AG09309 (cell line): ENCODE results near the gene ANO9.
"Not testable (repeated sequence)": the region's sequence is repeated elsewhere in the genome, so short reads cannot be mapped to it uniquely, and the experiment has no call there.

Experiments
- DNase-seq: peaks from one replicate; pipeline ENCODE4 v3.0.0-alpha.2; 2010; ENCODE audit warnings: low read depth
- H3K4me3 ChIP-seq: 2 replicates; pipeline ENCODE4 v1.5.1; 2011; ENCODE audit warnings: mild to moderate bottlenecking, low read depth, low read length, moderate library complexity; ENCODE audit not compliant: control insufficient read depth
- TF ChIP-seq, protein P1 (sequence below): IDR thresholded peaks from 2 replicates; pipeline ENCODE4 v1.5.1; 2011; ENCODE audit warnings: mild to moderate bottlenecking, low read depth, low read length, inconsistent platforms; ENCODE audit not compliant: insufficient read depth, control insufficient read depth; ENCODE audit errors: missing control alignments

The ANO9 gene

DNA sequence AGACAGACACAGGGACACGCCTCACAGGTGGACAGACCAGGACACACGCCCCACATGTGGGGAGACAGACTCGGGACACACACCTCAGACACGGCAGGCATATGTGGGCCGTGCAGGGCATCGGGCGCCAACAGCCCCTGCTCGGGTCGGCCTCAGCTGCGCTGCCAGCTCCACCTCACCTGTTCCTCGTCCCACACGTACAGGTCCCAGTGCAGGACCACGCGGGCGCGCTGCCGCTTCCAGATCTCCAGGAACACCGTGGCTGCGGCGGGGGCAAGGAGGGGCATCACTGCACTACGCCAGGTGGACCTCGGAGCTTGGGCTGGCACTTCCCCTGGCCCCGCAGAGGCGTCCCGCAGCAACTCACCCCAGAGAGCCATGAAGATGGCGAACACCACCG, 12.4 kb downstream of the ANO9 start:
- H3K4me3 ChIP-seq, result no peak overlapping the region
- TF ChIP-seq, protein P1, sequence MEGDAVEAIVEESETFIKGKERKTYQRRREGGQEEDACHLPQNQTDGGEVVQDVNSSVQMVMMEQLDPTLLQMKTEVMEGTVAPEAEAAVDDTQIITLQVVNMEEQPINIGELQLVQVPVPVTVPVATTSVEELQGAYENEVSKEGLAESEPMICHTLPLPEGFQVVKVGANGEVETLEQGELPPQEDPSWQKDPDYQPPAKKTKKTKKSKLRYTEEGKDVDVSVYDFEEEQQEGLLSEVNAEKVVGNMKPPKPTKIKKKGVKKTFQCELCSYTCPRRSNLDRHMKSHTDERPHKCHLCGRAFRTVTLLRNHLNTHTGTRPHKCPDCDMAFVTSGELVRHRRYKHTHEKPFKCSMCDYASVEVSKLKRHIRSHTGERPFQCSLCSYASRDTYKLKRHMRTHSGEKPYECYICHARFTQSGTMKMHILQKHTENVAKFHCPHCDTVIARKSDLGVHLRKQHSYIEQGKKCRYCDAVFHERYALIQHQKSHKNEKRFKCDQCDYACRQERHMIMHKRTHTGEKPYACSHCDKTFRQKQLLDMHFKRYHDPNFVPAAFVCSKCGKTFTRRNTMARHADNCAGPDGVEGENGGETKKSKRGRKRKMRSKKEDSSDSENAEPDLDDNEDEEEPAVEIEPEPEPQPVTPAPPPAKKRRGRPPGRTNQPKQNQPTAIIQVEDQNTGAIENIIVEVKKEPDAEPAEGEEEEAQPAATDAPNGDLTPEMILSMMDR, result no peak
- DNase-seq, result no peak

DNA sequence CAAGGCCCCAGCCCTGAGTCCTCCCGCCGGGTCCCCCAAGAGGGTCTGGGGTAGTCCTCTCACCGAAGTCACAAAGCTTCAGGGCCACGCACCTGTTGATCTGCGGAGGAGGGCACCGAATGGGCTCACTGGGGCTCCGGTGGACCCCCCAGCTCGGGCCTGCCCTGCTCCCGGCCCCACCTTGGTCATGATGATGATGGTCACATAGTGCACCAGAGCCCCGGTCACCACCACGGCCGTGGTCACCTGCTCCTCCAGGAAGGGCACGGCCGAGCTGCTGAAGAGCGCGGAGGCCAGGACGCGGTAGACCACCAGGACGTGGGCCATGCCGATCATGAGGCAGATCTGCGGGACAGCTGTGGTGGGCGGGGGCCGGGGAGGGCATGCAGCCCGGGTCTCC, 13.5 kb downstream of the ANO9 start:
- no peak for DNase-seq
- no peak overlapping the region for H3K4me3 ChIP-seq
- TF ChIP-seq, protein P1, result no peak

DNA sequence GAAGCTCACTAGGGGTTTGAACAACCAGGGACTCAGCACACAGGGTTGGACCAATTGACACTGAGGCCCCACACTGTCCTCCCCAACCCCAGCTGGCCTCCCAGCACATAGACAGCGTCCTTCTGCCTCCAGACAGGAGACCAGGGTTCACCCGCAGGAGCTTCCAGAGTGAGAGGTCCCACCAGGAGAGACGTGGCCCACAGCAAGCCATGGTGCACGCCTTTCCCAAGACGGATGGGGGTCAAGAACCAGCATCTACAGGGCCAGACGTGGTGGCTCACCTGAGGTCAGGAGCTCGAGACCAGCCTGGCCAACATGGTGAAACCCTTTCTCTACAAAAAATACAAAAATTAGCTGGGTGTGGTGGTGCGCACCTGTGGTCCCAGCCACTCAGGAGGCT, 15.0 kb downstream of the ANO9 start:
- H3K4me3 ChIP-seq, result no peak overlapping the region
- no peak for DNase-seq
- TF ChIP-seq, protein P1, result no peak

DNA sequence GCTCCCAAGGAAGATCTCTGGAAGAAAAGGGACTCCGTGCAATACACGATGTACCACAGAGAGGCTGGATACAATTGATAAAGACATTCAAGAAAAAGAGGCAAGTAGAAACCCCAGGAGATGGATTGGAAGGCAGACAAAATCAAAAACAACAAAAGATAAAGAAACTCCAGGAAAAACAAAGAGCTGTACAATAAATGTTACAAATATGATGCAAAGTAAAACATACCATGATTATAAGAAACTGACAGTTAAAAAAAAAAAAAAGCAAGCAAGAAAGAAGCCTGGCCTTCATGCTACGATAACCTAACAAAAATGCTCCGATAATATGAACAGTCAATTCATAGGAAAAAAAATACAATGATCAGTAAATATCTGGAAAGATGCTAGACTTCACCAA, 16.5 kb downstream of the ANO9 start:
- H3K4me3 ChIP-seq, result no peak overlapping the region
- DNase-seq, result no peak
- TF ChIP-seq, protein P1, result no peak

DNA sequence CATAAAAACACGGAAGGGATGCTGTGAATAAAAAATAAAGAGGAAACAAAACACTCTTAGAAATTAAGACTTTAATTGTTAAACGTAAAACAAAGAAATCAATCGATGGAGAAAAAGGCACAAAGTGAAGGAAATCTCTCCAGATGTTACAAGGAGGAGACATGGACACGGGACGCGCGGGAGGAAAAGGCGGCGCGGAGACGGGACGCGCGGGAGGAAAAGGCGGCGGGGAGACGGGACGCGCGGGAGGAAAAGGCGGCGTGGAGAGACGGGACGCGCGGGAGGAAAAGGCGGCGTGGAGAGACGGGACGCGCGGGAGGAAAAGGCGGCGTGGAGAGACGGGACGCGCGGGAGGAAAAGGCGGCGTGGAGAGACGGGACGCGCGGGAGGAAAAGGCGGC, 17.0 kb downstream of the ANO9 start:
- H3K4me3 ChIP-seq, DNase-seq: not testable (repeated sequence)

DNA sequence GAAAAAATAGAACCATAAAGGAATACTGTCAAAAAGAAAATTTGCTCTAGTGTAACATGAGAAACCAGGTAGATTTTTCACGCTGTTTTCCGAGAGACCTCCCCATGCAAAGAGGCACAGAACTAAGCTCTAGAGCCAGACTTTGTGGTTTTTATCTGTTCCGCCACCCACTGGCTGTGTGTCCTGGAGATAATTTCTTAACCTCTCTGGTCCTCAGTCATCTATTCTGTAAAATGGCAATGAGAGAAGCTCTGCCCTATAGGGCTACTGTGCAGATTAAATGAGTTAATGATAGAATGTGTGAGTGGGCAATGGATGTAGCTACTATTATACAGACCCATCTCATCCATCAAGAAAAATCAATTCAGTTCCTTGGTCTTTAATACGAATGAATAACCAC, 17.6 kb downstream of the ANO9 start:
- DNase-seq, result no peak
- TF ChIP-seq, protein P1, result no peak
- no peak overlapping the region for H3K4me3 ChIP-seq

DNA sequence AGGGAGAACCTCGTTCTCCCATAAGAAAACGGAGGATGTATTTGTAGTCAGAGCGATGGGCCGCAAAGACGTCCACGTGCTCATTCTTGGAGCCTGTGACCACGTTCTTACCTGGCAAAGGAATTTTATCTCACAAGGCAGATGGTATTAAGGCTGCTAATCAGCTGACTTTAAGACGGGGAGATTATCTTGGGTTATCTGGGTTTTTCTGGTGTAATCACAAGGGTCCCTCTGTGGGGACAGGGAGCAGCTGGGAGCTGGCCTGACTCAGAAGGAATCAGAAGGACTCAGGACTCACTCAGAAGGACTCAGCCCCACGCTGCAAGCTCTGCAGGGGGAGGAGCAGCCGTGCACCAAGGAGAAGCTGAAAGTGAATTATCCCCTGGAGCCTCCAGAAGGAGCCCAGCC, 19.6 kb downstream of the ANO9 start:
- no peak overlapping the region for H3K4me3 ChIP-seq
- no peak for DNase-seq
- TF ChIP-seq, protein P1, result no peak

DNA sequence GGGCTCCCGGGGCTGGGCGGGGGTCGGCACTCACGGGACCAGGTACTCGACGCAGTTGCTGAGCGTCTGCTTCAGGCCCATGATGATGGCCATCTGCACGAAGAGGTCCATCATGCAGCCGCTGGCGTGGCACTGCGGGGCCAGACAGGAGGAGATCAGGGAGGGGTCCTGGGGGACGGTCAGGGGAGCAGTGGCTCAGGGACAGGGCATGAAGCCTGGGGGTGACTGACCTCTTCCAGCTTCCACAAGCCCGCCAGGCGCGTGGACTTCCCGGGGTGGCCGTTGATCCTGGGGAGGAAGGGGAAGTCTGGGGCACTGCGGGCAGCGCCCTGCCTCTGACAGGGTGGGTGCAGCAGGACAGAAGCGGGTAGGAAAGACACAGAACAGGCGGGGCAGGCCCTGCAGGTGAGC, 20.9 kb downstream of the ANO9 start:
- TF ChIP-seq, protein P1, result no peak
- DNase-seq, result no peak
- no peak overlapping the region for H3K4me3 ChIP-seq
